WTC11 (cell line): ENCODE measurements around the gene CAST.

Experiments used
- ATF2 ChIP-seq: sonication (generic); formaldehyde crosslinking; IDR thresholded peaks from 2 replicates; pipeline ENCODE4 v1.8.1; 2022; ENCODE audit warnings: low read depth, missing genetic modification reagents, borderline replicate concordance
- ATF6 ChIP-seq: sonication (generic); formaldehyde crosslinking; IDR thresholded peaks from 2 replicates; pipeline ENCODE4 v1.8.1; 2023; ENCODE audit warnings: mild to moderate bottlenecking, missing genetic modification reagents
- CTCF ChIP-seq: fragments of 200-600 bp; IDR thresholded peaks from 2 replicates; pipeline ENCODE4 v1.8.0; 2022; ENCODE audit warnings: antibody characterized with exemption
- ETV6 ChIP-seq: sonication (generic); formaldehyde crosslinking; IDR thresholded peaks from 2 replicates; pipeline ENCODE4 v1.8.1; 2022; ENCODE audit warnings: mild to moderate bottlenecking, missing genetic modification reagents
- FOXK1 ChIP-seq: sonication (generic); formaldehyde crosslinking; IDR thresholded peaks from 2 replicates; pipeline ENCODE4 v1.8.0; 2022; ENCODE audit warnings: mild to moderate bottlenecking, moderate library complexity, missing genetic modification reagents
- HMGXB4 ChIP-seq: sonication (generic); formaldehyde crosslinking; IDR thresholded peaks from 2 replicates; pipeline ENCODE4 v1.8.1; 2023; ENCODE audit warnings: mild to moderate bottlenecking, moderate library complexity, missing genetic modification reagents
- MAX ChIP-seq: sonication (generic); formaldehyde crosslinking; IDR thresholded peaks from 2 replicates; pipeline ENCODE4 v1.8.0; 2022; ENCODE audit warnings: mild to moderate bottlenecking, missing genetic modification reagents
- OVOL2 ChIP-seq: fragments of 250-450 bp; sonication (Bioruptor Pico); IDR thresholded peaks from 2 replicates; pipeline ENCODE4 v1.9.0; 2021; ENCODE audit warnings: mild to moderate bottlenecking, borderline replicate concordance
- RELA ChIP-seq: sonication (generic); formaldehyde crosslinking; IDR thresholded peaks from 2 replicates; pipeline ENCODE4 v1.8.1; 2022; ENCODE audit warnings: missing genetic modification reagents, mild to moderate bottlenecking, borderline replicate concordance
- STAT6 ChIP-seq: sonication (generic); formaldehyde crosslinking; conservative IDR thresholded peaks from 2 replicates; pipeline ENCODE4 v1.8.1; 2023; ENCODE audit warnings: mild to moderate bottlenecking, low read depth, missing genetic modification reagents, moderate library complexity
- TCF7 ChIP-seq: sonication (generic); formaldehyde crosslinking; IDR thresholded peaks from 2 replicates; pipeline ENCODE4 v1.8.0; 2022; ENCODE audit warnings: mild to moderate bottlenecking, low read depth, missing genetic modification reagents, moderate library complexity

GRCh38 chr5:96736937-96737336, 74.8 kb downstream of the CAST start:
- TF ChIP-seq CTCF = no peak
- no peak for TF ChIP-seq ETV6 (CRISPR knock-in tag)
- no peak for TF ChIP-seq MAX (CRISPR knock-in tag)
- TF ChIP-seq HMGXB4 = no peak
- no peak for TF ChIP-seq FOXK1 (CRISPR knock-in tag)
- no peak for TF ChIP-seq ATF2 (CRISPR knock-in tag)
- TF ChIP-seq TCF7 (CRISPR knock-in tag) = no peak
- TF ChIP-seq ATF6 (CRISPR knock-in tag) = no peak
- TF ChIP-seq STAT6 (CRISPR knock-in tag) = no peak
- no peak for TF ChIP-seq RELA (CRISPR knock-in tag)
- no peak for TF ChIP-seq OVOL2 (CRISPR knock-in tag)
